AML-193 (cell line): ENCODE data around the gene MAST1.
"Not testable (repeated sequence)": the region's sequence is repeated elsewhere in the genome, so short reads cannot be mapped to it uniquely, and the experiment has no call there.

Experiments
- DNase-seq, 2 experiments: peaks; one replicate each; lab custom pipeline; 2025; lab: John Stamatoyannopoulos, UW

MAST1 gene

GRCh38 chr19:12896460-12896859 lies 58.1 kb downstream of the MAST1 start:
- DNase-seq = no peak

GRCh38 chr19:12899891-12900518 lies 61.7 kb downstream of the MAST1 start:
- DNase-seq = no peak

GRCh38 chr19:12907166-12907565 lies 68.9 kb downstream of the MAST1 start:
- DNase-seq = no peak

- DNase-seq = no peak
These were observed 74.3 kb downstream of the MAST1 start for GRCh38 chr19:12912571-12912970.

- no peak for DNase-seq
These were observed 74.8 kb downstream of the MAST1 start for GRCh38 chr19:12913011-12913561.

- DNase-seq = peak; percentile 94 to 96
These were observed 75.8 kb downstream of the MAST1 start for GRCh38 chr19:12913851-12914690.

- not testable (repeated sequence) for DNase-seq
These were observed 77.5 kb downstream of the MAST1 start for GRCh38 chr19:12915860-12916259.

GRCh38 chr19:12918253-12918652 lies 79.9 kb downstream of the MAST1 start:
- no peak for DNase-seq

- DNase-seq = no peak
These were observed 82.7 kb downstream of the MAST1 start for GRCh38 chr19:12921047-12921446.

- no peak for DNase-seq
These were observed 84.6 kb downstream of the MAST1 start for GRCh38 chr19:12922959-12923358.
